DMS53 treated with DMSO at 0.1 percent for 48 hours (cell line): ENCODE data around the gene CXorf58.
A peak's percentile ranks its signal among the peaks of the same experiment; 100 is the strongest.
"Not testable (repeated sequence)": the region's sequence is repeated elsewhere in the genome, so short reads cannot be mapped to it uniquely, and the experiment has no call there.

Source experiments
- DNase-seq: peaks from one replicate; lab custom pipeline; 2025; ENCODE audit not compliant: unreplicated experiment; lab: John Stamatoyannopoulos, UW

The CXorf58 gene, protein sequence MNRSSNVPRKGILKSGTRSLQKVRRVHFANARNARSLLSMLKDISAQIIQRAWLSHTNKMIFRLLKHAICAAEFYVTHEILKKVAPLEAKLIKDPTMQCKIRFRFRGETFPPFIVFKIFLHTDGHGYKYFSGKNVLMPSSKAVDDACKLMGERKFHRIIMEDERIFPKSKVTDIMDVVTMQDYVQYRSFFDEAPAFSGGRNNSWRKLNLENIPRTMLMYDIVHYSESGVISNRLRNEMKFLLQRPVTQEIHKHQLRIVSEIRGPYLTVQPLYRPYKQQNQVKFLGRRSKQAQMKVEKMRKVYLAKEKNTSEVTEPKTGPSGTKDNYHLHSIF

DNA sequence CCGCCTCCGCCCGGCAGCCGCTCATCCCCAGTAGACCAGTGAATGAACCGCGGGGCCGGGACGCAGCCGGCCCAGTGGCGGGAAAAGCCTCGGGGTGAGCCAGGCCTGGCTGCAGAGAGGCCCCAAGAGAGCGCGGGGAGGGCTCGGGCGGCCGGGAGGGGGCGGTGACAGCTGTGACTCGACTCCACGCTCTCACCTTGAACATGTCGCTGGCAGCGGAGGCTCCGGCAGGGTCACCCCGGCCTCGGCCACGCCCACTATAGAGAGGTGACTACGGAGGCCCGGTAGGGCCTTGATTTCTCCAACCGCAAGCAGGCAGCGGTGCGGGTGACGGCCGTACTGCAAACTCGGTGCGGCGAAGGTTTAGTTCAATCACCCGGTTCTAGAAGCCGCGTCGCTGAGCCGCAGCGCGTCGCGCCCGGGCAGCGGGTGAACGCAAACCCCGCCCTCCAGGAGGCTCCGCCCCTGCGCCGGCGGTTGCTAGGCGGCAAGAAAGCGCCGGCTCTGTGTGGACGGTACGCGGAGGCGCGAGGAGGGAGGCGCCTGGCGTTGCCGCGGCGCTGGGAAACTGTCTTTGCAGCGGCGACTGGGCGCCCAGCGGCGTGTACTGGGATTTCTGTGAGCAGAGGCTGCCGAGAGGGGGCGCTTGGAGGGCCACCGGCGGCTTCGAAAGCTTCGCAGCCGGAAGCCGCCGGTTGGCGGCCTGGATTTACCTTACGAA is at the start of gene CXorf58, which contains the start of gene APOO:
Gene CXorf58, plus strand, starts transcription at position 509 of the 721 bp plus-strand sequence. CDS start 2,297 bp downstream, outside the sequence.
Gene APOO, minus strand, starts transcription at position 441 of the 721 bp plus-strand sequence. Its CDS starts 236 bp downstream, at position 205.
- DNase-seq = peak; percentile 90

GRCh38 chrX:23859238-23859637 is 48.6 kb upstream of the CXorf58 start:
- not testable (repeated sequence) for DNase-seq

DNA sequence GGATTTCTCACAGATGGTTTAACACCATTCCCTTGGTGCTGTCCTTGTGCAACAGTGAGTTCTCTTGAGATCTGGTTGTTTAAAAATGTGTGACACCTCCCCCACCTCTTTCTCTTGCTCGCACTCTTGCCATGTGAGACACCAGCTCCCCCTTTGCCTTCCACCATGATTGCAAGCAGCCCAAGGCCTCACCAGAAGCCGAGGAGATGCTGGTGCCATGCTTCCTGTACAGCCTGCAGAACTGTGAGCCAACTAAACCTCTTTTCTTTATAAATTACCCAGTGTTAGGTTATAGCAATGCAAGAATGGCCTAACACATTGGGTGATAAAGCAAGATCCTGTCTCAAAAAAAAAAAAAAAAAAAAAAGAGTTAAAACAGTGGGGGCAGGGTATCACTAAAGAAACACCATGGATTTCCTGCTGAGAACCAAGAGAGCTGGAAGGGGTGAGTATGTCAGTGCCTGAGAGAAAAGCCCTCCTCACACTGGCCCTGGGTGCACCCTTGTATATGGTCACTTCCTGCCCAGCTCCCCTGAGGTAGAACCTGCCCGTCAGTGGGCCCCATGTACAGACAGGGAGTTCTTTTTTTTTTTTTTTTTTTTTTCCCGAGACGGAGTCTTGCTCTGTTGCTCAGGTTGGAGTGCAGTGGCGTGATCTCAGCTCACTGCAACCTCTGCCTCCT is 46.5 kb upstream of the CXorf58 start:
- DNase-seq = no peak

GRCh38 chrX:23861952-23862351 is 45.9 kb upstream of the CXorf58 start:
- DNase-seq = not testable (repeated sequence)

DNA sequence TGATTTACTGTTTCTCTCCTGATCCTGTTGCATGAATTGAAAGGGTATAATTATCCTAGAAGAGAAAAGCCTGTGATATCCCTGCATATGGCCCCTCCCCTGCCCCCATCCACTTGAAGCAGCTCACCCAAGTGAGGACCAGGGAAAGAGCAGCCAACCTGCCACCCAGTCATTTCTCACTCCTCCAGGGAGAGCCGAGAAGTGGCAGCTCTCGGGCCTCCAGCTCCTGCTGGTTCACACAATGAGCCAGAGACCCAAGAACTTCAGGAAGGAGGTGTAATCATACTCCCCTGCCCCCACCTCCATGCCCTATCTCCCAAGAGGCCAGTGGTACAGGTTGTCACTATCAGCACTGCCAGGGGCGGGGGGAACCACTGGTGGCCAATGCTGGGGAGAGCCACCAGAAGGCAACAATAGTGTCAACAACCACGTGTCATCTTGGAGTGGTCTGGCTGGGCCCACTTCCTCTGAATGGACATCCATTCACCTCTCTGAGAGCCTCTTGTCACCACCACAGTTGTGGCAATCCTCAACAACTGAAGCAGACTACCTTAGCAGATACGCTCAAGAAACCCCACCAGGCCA is 43.0 kb upstream of the CXorf58 start:
- no peak for DNase-seq

GRCh38 chrX:23870041-23870440 is 37.8 kb upstream of the CXorf58 start:
- DNase-seq = no peak

GRCh38 chrX:23871905-23872546 is 35.8 kb upstream of the CXorf58 start:
- DNase-seq = no peak

DNA sequence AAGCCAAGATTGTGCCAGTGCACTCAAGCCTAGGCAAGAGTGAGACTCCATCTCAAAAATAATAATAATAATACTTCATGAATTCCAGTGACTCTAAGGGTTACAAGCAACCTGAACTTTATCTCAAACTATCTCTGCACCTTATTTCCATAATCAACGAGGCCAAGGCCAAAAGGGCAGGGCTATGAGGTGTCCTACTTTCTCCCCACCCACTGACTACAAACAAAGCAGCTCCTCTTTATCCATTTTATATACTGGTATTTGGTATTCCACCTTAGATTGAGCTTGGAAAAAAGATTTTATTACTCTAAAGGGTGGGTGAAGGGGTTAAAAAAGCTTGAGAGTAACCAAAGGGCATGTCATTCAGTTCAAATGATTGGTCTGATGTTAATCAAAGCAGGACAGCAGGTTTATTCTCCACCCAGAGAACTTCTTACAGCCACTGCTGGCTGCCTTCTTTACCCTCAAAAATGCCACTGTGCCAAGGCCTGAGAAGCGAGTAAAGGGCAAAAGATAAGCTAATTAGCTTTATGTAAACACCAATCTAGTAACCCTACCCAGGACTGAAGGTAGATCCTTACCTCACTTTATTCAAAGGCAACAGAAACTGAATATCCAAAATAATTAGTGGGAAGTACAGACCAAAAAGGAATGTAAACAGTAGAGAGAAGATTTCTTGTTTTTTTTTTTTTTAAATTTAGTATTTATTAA is 28.3 kb upstream of the CXorf58 start:
- no peak for DNase-seq

DNA sequence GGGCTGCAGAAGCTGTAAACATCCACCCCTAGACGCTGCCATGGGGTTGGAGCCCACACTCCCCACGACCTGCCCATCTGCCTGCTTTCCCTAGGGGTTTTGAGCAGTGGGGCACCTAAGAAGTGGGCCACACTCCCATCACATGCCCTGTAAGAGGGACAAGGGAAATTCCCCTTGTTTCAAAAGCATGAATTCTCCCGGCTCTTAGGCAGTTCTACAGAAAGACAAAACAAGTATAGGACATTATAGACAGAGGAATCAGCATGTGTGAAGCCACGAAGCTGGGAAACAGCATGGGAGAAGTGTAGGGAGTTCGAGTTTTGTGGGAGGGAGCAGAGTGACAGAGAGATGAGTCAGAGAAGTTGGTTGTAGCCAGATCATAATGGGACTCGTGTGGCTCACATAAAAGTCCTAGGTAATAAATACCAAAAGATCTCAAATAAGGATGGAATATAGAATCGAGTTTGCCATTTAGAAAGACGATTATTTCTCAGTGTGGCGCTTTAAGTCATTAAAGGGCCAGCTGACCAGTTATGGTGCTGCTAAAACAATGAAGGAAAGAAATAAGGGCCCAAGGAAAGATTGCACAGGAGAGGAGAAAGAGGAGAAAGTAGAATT is 24.0 kb upstream of the CXorf58 start:
- no peak for DNase-seq

- DNase-seq = no peak
Observed at GRCh38 chrX:23884427-23885024, 23.3 kb upstream of the CXorf58 start.

GRCh38 chrX:23885803-23886202 is 22.0 kb upstream of the CXorf58 start:
- DNase-seq = no peak

GRCh38 chrX:23887451-23887850 is 20.4 kb upstream of the CXorf58 start:
- no peak for DNase-seq

DNA sequence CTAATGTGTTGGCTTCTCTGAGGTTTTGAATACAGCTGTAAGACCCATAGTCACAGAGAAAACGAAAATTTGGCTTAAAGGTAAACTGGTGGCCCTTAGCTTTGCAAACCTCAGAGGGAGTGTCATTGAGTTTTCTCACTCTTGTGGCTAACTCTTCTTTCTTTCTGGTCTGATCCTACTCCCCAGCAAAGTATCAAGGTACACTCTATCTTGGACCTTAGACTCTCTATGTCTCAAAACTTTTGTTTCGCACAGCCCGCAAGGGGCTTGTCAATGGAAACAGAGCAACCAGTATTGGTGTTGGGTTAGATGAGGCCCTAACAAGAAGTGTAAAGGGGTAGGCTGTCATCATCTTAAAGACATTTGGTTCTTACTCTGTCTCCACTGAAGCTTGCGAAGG is 19.9 kb upstream of the CXorf58 start:
- no peak for DNase-seq

DNA sequence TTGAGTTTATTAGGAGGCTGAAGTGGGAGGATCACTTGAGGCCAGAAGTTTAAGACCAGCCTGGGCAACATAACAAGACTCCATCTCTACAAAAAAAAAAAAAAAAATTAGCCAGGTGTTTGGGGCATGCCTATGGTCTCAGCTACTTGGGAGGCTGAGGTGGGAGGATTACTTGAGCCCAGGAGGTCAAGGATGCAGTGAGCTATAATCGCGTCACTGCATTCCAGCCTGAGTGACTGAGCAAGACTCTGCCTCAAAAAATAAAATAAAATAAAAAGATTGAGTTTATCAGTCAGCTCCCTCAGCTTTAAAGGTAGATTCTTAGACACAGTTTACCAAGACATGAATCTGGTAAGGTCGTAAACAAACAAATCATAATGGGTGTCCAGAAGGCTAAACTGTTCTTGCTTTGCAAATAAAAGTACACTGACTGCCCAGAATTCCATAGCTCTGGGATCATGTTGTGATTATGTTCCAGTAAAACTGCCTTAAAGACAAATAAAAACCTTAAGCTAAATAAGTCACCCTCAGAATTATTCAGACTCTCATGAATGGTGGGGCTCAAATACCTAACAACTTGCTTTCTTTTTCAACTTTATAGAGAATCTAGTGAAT is 18.8 kb upstream of the CXorf58 start:
- DNase-seq = no peak

GRCh38 chrX:23890933-23891332 is 16.9 kb upstream of the CXorf58 start:
- no peak for DNase-seq

DNA sequence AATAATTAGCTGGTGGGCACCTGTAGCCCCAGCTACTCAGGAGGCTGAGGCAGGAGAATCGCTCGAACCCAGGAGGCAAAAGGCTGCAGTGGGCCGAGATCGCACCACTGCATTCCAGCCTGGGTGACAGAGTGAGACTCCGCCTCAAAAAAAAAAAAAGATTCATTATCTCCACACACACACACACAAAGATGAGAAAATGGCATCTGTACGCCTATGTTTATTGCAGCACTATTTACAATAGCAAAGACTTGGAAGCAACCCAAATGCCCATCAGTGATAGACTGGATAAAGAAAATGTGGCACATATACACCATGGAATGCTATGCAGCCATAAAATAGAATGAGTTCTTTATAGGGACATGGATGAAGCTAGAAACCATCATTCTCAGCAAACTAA is 12.8 kb upstream of the CXorf58 start:
- not testable (repeated sequence) for DNase-seq

GRCh38 chrX:23896539-23896938 is 11.3 kb upstream of the CXorf58 start:
- not testable (repeated sequence) for DNase-seq

- no peak for DNase-seq
Observed at GRCh38 chrX:23896981-23897380, 10.8 kb upstream of the CXorf58 start.

DNA sequence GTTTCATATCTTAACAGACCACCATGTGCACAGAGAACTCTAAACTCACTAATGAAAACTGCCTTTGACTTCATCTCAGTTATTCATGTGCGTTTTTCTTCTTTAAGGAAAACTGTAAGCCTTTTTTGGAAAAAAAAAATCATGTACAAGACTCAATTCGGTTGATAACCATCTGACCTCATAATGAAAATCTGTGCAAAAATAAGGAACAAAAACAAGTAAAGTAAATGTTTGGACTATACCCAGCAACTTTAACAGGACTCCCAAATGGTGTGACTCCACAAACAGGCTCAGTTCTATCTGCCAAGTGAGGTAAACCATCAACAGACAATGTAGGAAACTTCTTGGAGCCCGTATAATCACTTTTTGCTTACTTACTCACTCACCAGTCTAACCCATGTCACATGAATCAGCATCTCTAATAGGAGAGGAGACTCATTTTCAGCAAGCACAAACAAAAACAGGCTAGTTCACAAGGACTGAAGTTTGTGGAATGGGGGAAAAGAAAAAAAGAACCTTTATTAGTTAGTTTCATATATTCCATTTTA is 9.3 kb upstream of the CXorf58 start:
- DNase-seq = no peak
